Measurements from ENCODE around the gene HOMER2.

HOMER2 gene

DNA sequence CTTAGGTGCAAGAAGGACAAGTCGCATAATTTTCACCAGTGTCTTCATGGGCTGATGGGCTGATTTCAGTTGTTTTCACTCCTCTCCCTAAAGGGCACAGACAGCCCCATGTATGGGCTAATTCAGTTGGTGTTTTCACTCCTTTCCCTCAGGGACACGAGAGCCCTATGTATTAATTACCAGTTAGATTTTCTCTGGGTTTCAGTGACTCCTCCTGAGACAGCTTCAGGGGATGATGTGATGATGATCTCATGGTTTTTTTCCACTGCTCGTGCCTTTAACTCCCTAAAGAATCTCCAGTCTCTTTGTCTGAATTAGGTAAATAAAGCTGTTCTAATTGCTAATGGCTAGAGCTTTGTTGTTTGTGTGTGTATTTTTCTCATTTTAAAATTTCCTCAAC lies 43.4 kb upstream of the HOMER2 start:
- Histone ChIP-seq H3K27ac (replicated peaks) (no peak overlapping the region), H3K27me3 (ENCODE audit: insufficient read depth, poor library complexity, severe bottlenecking) (no peaks in the 10 kb centered on the region), H3K4me3 (replicated peaks; ENCODE audit: insufficient read depth, low read length) (no peak overlapping the region)
- no peak for TF ChIP-seq POLR2AphosphoS5 (IDR thresholded peaks at IDR 0.05; ENCODE audit: low read depth)
- TF ChIP-seq, protein P1, sequence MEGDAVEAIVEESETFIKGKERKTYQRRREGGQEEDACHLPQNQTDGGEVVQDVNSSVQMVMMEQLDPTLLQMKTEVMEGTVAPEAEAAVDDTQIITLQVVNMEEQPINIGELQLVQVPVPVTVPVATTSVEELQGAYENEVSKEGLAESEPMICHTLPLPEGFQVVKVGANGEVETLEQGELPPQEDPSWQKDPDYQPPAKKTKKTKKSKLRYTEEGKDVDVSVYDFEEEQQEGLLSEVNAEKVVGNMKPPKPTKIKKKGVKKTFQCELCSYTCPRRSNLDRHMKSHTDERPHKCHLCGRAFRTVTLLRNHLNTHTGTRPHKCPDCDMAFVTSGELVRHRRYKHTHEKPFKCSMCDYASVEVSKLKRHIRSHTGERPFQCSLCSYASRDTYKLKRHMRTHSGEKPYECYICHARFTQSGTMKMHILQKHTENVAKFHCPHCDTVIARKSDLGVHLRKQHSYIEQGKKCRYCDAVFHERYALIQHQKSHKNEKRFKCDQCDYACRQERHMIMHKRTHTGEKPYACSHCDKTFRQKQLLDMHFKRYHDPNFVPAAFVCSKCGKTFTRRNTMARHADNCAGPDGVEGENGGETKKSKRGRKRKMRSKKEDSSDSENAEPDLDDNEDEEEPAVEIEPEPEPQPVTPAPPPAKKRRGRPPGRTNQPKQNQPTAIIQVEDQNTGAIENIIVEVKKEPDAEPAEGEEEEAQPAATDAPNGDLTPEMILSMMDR (IDR thresholded peaks at IDR 0.05; ENCODE audit: insufficient read depth, low read length) = no peak
- TF ChIP-seq GABPA (IDR thresholded peaks at IDR 0.05; ENCODE audit: low read depth) = no peak
- TF ChIP-seq, protein P2, sequence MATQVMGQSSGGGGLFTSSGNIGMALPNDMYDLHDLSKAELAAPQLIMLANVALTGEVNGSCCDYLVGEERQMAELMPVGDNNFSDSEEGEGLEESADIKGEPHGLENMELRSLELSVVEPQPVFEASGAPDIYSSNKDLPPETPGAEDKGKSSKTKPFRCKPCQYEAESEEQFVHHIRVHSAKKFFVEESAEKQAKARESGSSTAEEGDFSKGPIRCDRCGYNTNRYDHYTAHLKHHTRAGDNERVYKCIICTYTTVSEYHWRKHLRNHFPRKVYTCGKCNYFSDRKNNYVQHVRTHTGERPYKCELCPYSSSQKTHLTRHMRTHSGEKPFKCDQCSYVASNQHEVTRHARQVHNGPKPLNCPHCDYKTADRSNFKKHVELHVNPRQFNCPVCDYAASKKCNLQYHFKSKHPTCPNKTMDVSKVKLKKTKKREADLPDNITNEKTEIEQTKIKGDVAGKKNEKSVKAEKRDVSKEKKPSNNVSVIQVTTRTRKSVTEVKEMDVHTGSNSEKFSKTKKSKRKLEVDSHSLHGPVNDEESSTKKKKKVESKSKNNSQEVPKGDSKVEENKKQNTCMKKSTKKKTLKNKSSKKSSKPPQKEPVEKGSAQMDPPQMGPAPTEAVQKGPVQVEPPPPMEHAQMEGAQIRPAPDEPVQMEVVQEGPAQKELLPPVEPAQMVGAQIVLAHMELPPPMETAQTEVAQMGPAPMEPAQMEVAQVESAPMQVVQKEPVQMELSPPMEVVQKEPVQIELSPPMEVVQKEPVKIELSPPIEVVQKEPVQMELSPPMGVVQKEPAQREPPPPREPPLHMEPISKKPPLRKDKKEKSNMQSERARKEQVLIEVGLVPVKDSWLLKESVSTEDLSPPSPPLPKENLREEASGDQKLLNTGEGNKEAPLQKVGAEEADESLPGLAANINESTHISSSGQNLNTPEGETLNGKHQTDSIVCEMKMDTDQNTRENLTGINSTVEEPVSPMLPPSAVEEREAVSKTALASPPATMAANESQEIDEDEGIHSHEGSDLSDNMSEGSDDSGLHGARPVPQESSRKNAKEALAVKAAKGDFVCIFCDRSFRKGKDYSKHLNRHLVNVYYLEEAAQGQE (IDR thresholded peaks at IDR 0.05; ENCODE audit: insufficient replicate concordance, low read depth) = no peak
- no peak for TF ChIP-seq SPI1 (IDR thresholded peaks at IDR 0.05; ENCODE audit: borderline replicate concordance, low read depth)
- no peak for DNase-seq (ENCODE audit: low read depth in 1 of 2, low spot score in 1 of 2)

DNA sequence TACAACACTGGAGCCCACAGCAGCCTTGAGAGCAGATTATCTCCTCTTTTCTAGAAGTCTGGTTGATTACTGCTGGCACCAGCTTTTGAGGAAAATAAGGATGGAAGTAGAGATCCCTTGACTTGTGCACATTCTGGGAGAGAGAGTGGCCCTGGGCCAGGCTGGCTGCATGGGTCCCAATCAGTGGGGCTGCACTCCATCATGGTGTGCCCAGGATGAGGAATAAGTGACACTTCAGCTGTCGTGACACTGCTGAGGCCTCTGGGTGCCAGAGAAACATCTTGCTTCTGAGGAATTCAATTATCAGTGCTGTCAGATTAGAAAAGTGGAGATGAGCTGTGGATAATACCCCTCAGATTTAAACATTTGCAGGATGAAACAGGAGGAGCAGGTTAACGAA lies 42.6 kb upstream of the HOMER2 start:
- TF ChIP-seq SPI1 (IDR thresholded peaks at IDR 0.05; ENCODE audit: borderline replicate concordance, low read depth) (no peak), POLR2AphosphoS5 (IDR thresholded peaks at IDR 0.05; ENCODE audit: low read depth) (no peak), GABPA (IDR thresholded peaks at IDR 0.05; ENCODE audit: low read depth) (no peak)
- TF ChIP-seq, protein P2 (IDR thresholded peaks at IDR 0.05; ENCODE audit: insufficient replicate concordance, low read depth) = no peak
- TF ChIP-seq, protein P1 (IDR thresholded peaks at IDR 0.05; ENCODE audit: insufficient read depth, low read length) = no peak
- no peak overlapping the region for H3K27ac ChIP-seq (replicated peaks)
- H3K4me3 ChIP-seq (replicated peaks; ENCODE audit: insufficient read depth, low read length) = no peak overlapping the region

DNA sequence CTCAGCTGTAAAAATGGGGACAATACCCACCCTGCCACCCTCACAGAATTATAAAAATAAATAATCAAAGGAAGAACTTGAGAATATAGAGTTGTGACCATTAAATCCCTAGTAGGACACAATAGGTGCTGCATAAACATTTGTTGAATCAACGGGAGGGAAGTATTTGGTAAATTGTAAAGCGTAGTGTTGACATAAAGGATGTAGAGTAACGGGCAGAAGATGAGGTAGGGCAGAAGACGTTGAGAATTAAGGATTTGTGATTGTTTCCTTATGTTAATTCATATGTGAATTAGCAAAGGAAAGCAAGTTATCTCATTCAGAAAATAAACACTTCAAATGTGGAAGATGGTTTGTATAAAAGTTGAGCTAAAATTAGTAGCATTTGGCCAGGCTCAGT lies 40.6 kb upstream of the HOMER2 start:
- H3K4me3 ChIP-seq (replicated peaks; ENCODE audit: insufficient read depth, low read length) = no peak overlapping the region
- DNase-seq (ENCODE audit: low read depth in 1 of 2, low spot score in 1 of 2) = no peak
- TF ChIP-seq, protein P1 (IDR thresholded peaks at IDR 0.05; ENCODE audit: insufficient read depth, low read length) = no peak
- no peak for TF ChIP-seq GABPA (IDR thresholded peaks at IDR 0.05; ENCODE audit: low read depth)
- TF ChIP-seq POLR2AphosphoS5 (IDR thresholded peaks at IDR 0.05; ENCODE audit: low read depth) = no peak
- TF ChIP-seq, protein P2 (IDR thresholded peaks at IDR 0.05; ENCODE audit: insufficient replicate concordance, low read depth) = no peak
- TF ChIP-seq SPI1 (IDR thresholded peaks at IDR 0.05; ENCODE audit: borderline replicate concordance, low read depth) = no peak
- H3K27ac ChIP-seq (replicated peaks) = no peak overlapping the region
- no peaks in the 10 kb centered on the region for H3K27me3 ChIP-seq (ENCODE audit: insufficient read depth, poor library complexity, severe bottlenecking)

More for the DNA sequence above, 42.6 kb upstream of the HOMER2 start:
- no peaks in the 10 kb centered on the region for H3K27me3 ChIP-seq (ENCODE audit: insufficient read depth, poor library complexity, severe bottlenecking)
- DNase-seq (ENCODE audit: low read depth in 1 of 2, low spot score in 1 of 2) = no peak

Data from HL-60 (cell line).